ENCODE data around the gene RYR2. TPM values are rescaled to one million over a fixed set of nuclear protein-coding genes. Genes with fewer than 3 reads are reported as not detected.

RYR2 gene
- total RNA-seq, 1 donor from 2014 or later, result 5.4 TPM

- TF ChIP-seq, protein P1, sequence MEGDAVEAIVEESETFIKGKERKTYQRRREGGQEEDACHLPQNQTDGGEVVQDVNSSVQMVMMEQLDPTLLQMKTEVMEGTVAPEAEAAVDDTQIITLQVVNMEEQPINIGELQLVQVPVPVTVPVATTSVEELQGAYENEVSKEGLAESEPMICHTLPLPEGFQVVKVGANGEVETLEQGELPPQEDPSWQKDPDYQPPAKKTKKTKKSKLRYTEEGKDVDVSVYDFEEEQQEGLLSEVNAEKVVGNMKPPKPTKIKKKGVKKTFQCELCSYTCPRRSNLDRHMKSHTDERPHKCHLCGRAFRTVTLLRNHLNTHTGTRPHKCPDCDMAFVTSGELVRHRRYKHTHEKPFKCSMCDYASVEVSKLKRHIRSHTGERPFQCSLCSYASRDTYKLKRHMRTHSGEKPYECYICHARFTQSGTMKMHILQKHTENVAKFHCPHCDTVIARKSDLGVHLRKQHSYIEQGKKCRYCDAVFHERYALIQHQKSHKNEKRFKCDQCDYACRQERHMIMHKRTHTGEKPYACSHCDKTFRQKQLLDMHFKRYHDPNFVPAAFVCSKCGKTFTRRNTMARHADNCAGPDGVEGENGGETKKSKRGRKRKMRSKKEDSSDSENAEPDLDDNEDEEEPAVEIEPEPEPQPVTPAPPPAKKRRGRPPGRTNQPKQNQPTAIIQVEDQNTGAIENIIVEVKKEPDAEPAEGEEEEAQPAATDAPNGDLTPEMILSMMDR (IDR thresholded peaks at IDR 0.05; ENCODE audit: unreplicated experiment), result no peak
- H3K4me1 Mint-ChIP-seq (ENCODE audit: unreplicated experiment), result peaks cover 7% of the 10 kb centered on the region
- DNase-seq (ENCODE audit: low spot score), result no peak
These were observed 21.0 kb downstream of the RYR2 start for GRCh38 chr1:237062976-237063375.

GRCh38 chr1:237065903-237066302 lies 23.9 kb downstream of the RYR2 start:
- Mint-ChIP-seq H3K9me3 (ENCODE audit: unreplicated experiment) (no peaks in the 10 kb centered on the region), H3K4me1 (ENCODE audit: unreplicated experiment) (peaks cover 8% of the 10 kb centered on the region), H3K36me3 (ENCODE audit: low read depth, unreplicated experiment) (no peaks in the 10 kb centered on the region), H3K27ac (ENCODE audit: unreplicated experiment) (no peak overlapping the region), H3K4me3 (ENCODE audit: unreplicated experiment) (no peak overlapping the region), H3K27me3 (ENCODE audit: unreplicated experiment) (peaks cover 2% of the 10 kb centered on the region)
- DNase-seq (ENCODE audit: low spot score), result no peak
- TF ChIP-seq, protein P1 (IDR thresholded peaks at IDR 0.05; ENCODE audit: unreplicated experiment), result no peak

More at GRCh38 chr1:237062976-237063375, 21.0 kb downstream of the RYR2 start:
- Mint-ChIP-seq H3K27ac (ENCODE audit: unreplicated experiment) (no peak overlapping the region), H3K36me3 (ENCODE audit: low read depth, unreplicated experiment) (no peaks in the 10 kb centered on the region), H3K4me3 (ENCODE audit: unreplicated experiment) (no peak overlapping the region), H3K27me3 (ENCODE audit: unreplicated experiment) (peaks cover 2% of the 10 kb centered on the region), H3K9me3 (ENCODE audit: unreplicated experiment) (no peaks in the 10 kb centered on the region)

- peaks cover 8% of the 10 kb centered on the region for H3K4me1 Mint-ChIP-seq (ENCODE audit: unreplicated experiment)
- peaks cover 4% of the 10 kb centered on the region for H3K27me3 Mint-ChIP-seq (ENCODE audit: unreplicated experiment)
- no peaks in the 10 kb centered on the region for H3K9me3 Mint-ChIP-seq (ENCODE audit: unreplicated experiment)
- peaks cover 7% of the 10 kb centered on the region for H3K36me3 Mint-ChIP-seq (ENCODE audit: low read depth, unreplicated experiment)
- no peak overlapping the region for H3K4me3 Mint-ChIP-seq (ENCODE audit: unreplicated experiment)
- TF ChIP-seq, protein P1 (IDR thresholded peaks at IDR 0.05; ENCODE audit: unreplicated experiment), result no peak
- no peak for DNase-seq (ENCODE audit: low spot score)
- H3K27ac Mint-ChIP-seq (ENCODE audit: unreplicated experiment), result no peak overlapping the region
These were observed 28.5 kb downstream of the RYR2 start for GRCh38 chr1:237070519-237070918.

GRCh38 chr1:237071641-237072420 lies 29.8 kb downstream of the RYR2 start:
- Mint-ChIP-seq H3K27ac (ENCODE audit: unreplicated experiment) (no peak overlapping the region), H3K9me3 (ENCODE audit: unreplicated experiment) (no peaks in the 10 kb centered on the region), H3K4me1 (ENCODE audit: unreplicated experiment) (peaks cover 8% of the 10 kb centered on the region), H3K36me3 (ENCODE audit: low read depth, unreplicated experiment) (peaks cover 7% of the 10 kb centered on the region), H3K27me3 (ENCODE audit: unreplicated experiment) (peaks cover 2% of the 10 kb centered on the region), H3K4me3 (ENCODE audit: unreplicated experiment) (no peak overlapping the region)
- no peak for DNase-seq (ENCODE audit: low spot score)
- TF ChIP-seq, protein P1 (IDR thresholded peaks at IDR 0.05; ENCODE audit: unreplicated experiment), result no peak

DNA sequence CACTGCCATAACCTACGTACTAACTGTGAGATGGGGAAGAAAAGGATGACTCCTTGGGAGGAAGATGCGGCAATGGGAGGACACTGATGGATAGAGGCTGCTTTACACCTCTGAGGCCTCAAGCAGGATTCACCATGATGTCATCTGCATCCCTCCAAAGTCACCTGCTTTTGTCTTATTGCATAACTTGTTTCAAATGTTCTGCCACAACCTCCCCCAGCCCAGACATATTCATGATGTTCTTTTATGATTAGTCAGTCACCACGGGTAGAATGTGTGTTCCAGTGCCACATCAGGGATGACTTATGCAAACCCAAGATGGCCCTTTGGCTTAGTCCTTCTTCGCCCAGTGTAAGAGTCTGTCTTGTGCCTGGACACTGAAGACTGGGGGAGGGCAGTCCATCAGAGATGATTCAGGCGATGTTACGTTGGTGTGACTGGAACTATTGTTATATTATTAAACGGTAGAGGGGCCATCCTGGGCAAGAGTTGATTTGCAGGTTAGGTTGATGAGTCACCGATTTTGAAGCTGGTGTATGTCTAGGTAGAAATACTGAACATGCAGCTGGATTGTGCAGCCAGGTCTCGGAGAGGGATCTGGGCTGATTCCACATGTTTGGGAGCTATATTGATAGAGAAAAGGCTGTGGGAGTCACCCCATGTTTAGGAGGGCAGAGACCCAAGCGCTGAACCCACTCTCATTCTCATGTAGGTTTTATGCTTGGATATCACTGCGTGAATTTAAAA lies 32.6 kb downstream of the RYR2 start:
- TF ChIP-seq, protein P1 (IDR thresholded peaks at IDR 0.05; ENCODE audit: unreplicated experiment), result no peak
- DNase-seq (ENCODE audit: low spot score), result no peak
- Mint-ChIP-seq H3K36me3 (ENCODE audit: low read depth, unreplicated experiment) (peaks cover 7% of the 10 kb centered on the region), H3K9me3 (ENCODE audit: unreplicated experiment) (no peaks in the 10 kb centered on the region), H3K27me3 (ENCODE audit: unreplicated experiment) (peaks cover 2% of the 10 kb centered on the region), H3K27ac (ENCODE audit: unreplicated experiment) (no peak overlapping the region), H3K4me1 (ENCODE audit: unreplicated experiment) (no peaks in the 10 kb centered on the region), H3K4me3 (ENCODE audit: unreplicated experiment) (no peak overlapping the region)

All from endothelial cell (in vitro differentiated cells).